BLaER1 treated with 17β-estradiol and CSF1 and Interleukin-3, amounts not matched to agents 10 nM and 100 nM (cell line): Measurements from ENCODE around the gene KAT2A.

Experiments used
- H3K27ac ChIP-seq, 11 experiments: shearing (Covaris generic); formaldehyde crosslinking; 2 replicates each; pipeline ENCODE4 v1.8.1; 2022
- H3K27me3 ChIP-seq, 11 experiments: shearing (Covaris generic); formaldehyde crosslinking; 2 replicates each; pipeline ENCODE4 v1.8.1; 2022
- H3K36me3 ChIP-seq, 11 experiments: shearing (Covaris generic); formaldehyde crosslinking; 2 replicates each; pipeline ENCODE4 v1.8.1; 2022
- H3K4me1 ChIP-seq, 10 experiments: shearing (Covaris generic); formaldehyde crosslinking; 2 replicates each; pipeline ENCODE4 v1.8.1; 2022
- H3K4me2 ChIP-seq, 11 experiments: shearing (Covaris generic); formaldehyde crosslinking; 2 replicates each; pipeline ENCODE4 v1.8.1; 2022
- H3K4me3 ChIP-seq, 10 experiments: shearing (Covaris generic); formaldehyde crosslinking; 2 replicates each; pipeline ENCODE4 v1.8.1; 2022
- H3K9ac ChIP-seq, 11 experiments: shearing (Covaris generic); formaldehyde crosslinking; 2 replicates each; pipeline ENCODE4 v1.8.1; 2022
- H3K9me3 ChIP-seq, 11 experiments: shearing (Covaris generic); formaldehyde crosslinking; replicated peaks in 1 of 11; 2 replicates each; pipeline ENCODE4 v1.8.1; 2022
- H4K20me1 ChIP-seq, 11 experiments: shearing (Covaris generic); formaldehyde crosslinking; 2 replicates each; pipeline ENCODE4 v1.8.1; 2022
- Cebpa-rat ChIP-seq, 11 experiments: shearing (Covaris generic); IDR thresholded peaks; 2 replicates each; pipeline ENCODE4 v1.8.1; 2022

KAT2A gene

GRCh38 chr17:42097691-42098631 is 23.2 kb downstream of the KAT2A start, which contains the start of gene ZNF385C:
Gene ZNF385C (minus strand): TSS chr17:42098473. CDS start chr17:42063056, 35,417 bp downstream.
- H3K36me3 ChIP-seq, result peaks cover 0 to under 1% (median 0%) of the 10 kb centered on the region in 11 experiments; a peak in 1 of 22 replicates
- 0 out of 22 replicates have a peak, but pooled peaks cover 0 to 7% (median 0%) of the 10 kb centered on the region in 11 experiments for H4K20me1 ChIP-seq
- H3K4me2 ChIP-seq, result peak within 1 kb of the TSS; percentile 54 to 82 (median 75); a peak in 21 of 22 replicates
- no peak within 1 kb of the TSS for H3K27ac ChIP-seq
- H3K9me3 ChIP-seq, result no peaks in the 10 kb centered on the region
- TF ChIP-seq Cebpa-rat (IDR thresholded peaks at IDR 0.05), result no peak
- H3K27me3 ChIP-seq, result peaks cover 19 to 31% (median 21%) of the 10 kb centered on the region in 11 experiments
- peaks cover 9 to 48% (median 41%) of the 10 kb centered on the region in 10 experiments; a peak in 19 of 20 replicates for H3K4me1 ChIP-seq
- H3K9ac ChIP-seq, result 0 out of 22 replicates have a peak within 1 kb of the TSS, but pooled peaks of 2 of the 11 experiments have one; percentile 20 to 32
- peak within 1 kb of the TSS in 1 of 10 experiments; percentile 24; a peak in 1 of 20 replicates for H3K4me3 ChIP-seq

- Histone ChIP-seq H3K9me3 (no peaks in the 10 kb centered on the region), H3K27ac (no peak overlapping the region), H3K27me3 (peaks cover 19 to 31% (median 21%) of the 10 kb centered on the region in 11 experiments), H3K9ac (no peak overlapping the region), H3K4me3 (no peak overlapping the region), H4K20me1 (0 out of 22 replicates have a peak, but pooled peaks cover 0 to 7% (median 0%) of the 10 kb centered on the region in 11 experiments), H3K36me3 (no peaks in the 10 kb centered on the region), H3K4me2 (no peak overlapping the region), H3K4me1 (peaks cover 16 to 50% (median 41%) of the 10 kb centered on the region in 10 experiments; a peak in 19 of 20 replicates)
- no peak for TF ChIP-seq Cebpa-rat (IDR thresholded peaks at IDR 0.05)
These were observed 24.6 kb downstream of the KAT2A start for GRCh38 chr17:42096360-42097111.

DNA sequence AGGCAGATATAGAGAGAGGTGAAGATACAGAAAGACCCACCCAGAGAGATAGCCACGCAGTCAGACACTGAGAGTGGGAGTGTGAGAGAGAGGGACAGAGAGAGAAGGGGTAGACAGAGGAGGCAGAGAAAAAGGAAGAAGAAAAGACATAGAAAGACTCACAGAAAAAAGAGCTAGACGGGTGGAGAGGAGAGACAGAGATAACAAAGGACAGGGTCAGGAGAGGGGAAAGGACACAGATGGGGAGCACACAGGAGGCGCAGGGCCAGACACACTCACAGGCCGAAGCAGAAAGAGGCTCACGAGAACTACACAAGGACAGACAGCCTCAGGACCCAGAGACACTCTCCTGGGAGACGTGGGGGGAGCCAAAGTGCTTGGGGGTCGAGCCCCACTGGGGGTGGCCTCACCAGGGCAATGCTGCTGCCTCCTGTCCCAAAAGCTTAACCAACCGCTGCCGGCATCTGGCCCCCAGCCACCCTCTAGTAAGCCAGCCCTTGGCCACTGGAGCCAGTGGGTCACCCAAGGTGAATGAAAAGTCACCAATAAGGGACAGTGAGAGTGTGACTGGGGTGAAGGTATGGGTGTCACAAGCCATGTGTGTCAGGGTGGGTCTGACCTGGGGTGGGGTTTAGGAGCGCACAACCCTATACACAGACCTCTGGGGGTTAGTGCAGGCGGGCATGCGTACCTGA is 26.6 kb downstream of the KAT2A start:
- TF ChIP-seq Cebpa-rat (IDR thresholded peaks at IDR 0.05), result no peak
- Histone ChIP-seq H3K4me2 (peak overlapping the region in 8 of 11 experiments; percentile 4 to 68 (median 27); a peak in 11 of 22 replicates), H4K20me1 (0 out of 22 replicates have a peak, but pooled peaks cover 0 to 7% (median 0%) of the 10 kb centered on the region in 11 experiments)

GRCh38 chr17:42092939-42093338 is 28.2 kb downstream of the KAT2A start:
- peaks cover 14 to 22% (median 17%) of the 10 kb centered on the region in 11 experiments for H3K27me3 ChIP-seq
- H3K36me3 ChIP-seq, result no peaks in the 10 kb centered on the region
- no peak for TF ChIP-seq Cebpa-rat (IDR thresholded peaks at IDR 0.05)
- no peaks in the 10 kb centered on the region for H3K9me3 ChIP-seq
- peak overlapping the region; percentile 29 to 68 (median 53); a peak in 18 of 22 replicates for H3K4me2 ChIP-seq
- H3K4me3 ChIP-seq, result no peak overlapping the region
- 0 out of 22 replicates have a peak, but pooled peaks cover 0 to 7% (median 0%) of the 10 kb centered on the region in 11 experiments for H4K20me1 ChIP-seq
- peak overlapping the region in 2 of 11 experiments; percentile 44 to 50; a peak in 3 of 22 replicates for H3K27ac ChIP-seq
- H3K4me1 ChIP-seq, result peaks cover 16 to 48% (median 38%) of the 10 kb centered on the region in 10 experiments; a peak in 19 of 20 replicates
- peak overlapping the region in 3 of 11 experiments; percentile 30 to 42 (median 40); a peak in 3 of 22 replicates for H3K9ac ChIP-seq

More for the DNA sequence above, 26.6 kb downstream of the KAT2A start:
- H3K27ac ChIP-seq, result no peak overlapping the region
- no peak overlapping the region for H3K4me3 ChIP-seq
- no peak overlapping the region for H3K9ac ChIP-seq
- peaks cover 19 to 31% (median 21%) of the 10 kb centered on the region in 11 experiments for H3K27me3 ChIP-seq
- peaks cover 19 to 51% (median 41%) of the 10 kb centered on the region in 10 experiments; a peak in 19 of 20 replicates for H3K4me1 ChIP-seq
- no peaks in the 10 kb centered on the region for H3K9me3 ChIP-seq
- no peaks in the 10 kb centered on the region for H3K36me3 ChIP-seq

DNA sequence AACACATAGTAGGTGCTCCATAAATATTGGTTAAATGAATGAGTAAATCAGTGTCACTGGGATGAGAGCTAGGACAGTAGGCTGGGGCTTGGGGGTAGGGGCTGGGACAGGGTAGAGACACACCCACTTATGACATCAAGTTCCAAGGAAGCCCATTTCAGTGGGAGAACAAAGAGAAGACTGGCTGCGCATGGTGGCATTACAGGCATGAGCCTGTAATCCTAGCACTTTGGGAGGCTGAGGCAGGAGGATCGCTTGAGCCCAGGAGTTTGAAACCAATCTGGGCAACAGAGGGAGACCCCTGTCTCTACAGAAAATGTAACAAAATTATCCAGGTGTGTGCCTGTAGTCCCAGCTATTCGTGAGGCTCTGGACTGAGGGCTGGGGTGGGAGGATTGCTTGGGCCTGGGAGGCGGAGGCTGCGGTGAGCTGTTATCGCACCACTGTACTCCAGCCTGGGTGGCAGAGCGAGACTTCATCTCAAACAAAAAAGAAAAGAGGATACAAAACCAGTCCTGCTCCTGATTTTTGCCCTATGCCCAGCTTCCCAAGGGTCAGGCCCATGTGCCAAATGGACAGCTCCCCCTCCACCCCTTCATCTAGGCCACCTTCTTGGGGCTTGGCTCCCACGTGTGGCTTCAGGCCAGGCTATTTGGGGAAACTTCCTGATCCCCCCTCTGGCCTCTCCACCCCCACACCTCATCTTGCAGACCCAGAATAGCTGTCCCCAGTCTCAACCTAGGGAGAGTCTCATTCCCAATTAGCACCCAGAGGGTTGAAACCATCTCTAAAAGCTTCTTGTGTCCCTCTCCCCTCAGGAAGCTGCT is 30.0 kb downstream of the KAT2A start:
- Histone ChIP-seq H3K4me1 (peaks cover 12 to 39% (median 29%) of the 10 kb centered on the region in 10 experiments; a peak in 19 of 20 replicates), H3K36me3 (no peaks in the 10 kb centered on the region), H3K27ac (no peak overlapping the region), H3K9me3 (no peaks in the 10 kb centered on the region), H3K4me2 (peak overlapping the region in 2 of 11 experiments; percentile 3 to 11; a peak in 2 of 22 replicates), H3K9ac (no peak overlapping the region), H3K27me3 (peaks cover 0 to 4% (median 0%) of the 10 kb centered on the region in 11 experiments; a peak in 5 of 22 replicates), H4K20me1 (no peaks in the 10 kb centered on the region), H3K4me3 (no peak overlapping the region)
- TF ChIP-seq Cebpa-rat (IDR thresholded peaks at IDR 0.05), result no peak

- Histone ChIP-seq H3K4me3 (no peak overlapping the region), H3K4me2 (no peak overlapping the region), H3K36me3 (no peaks in the 10 kb centered on the region), H3K27ac (no peak overlapping the region), H4K20me1 (no peaks in the 10 kb centered on the region), H3K27me3 (no peaks in the 10 kb centered on the region), H3K9ac (no peak overlapping the region), H3K9me3 (no peaks in the 10 kb centered on the region), H3K4me1 (peaks cover 12 to 25% (median 18%) of the 10 kb centered on the region in 10 experiments; a peak in 19 of 20 replicates)
- no peak for TF ChIP-seq Cebpa-rat (IDR thresholded peaks at IDR 0.05)
These were observed 32.4 kb downstream of the KAT2A start for GRCh38 chr17:42088736-42089135.
